B cell (primary cell): ENCODE data around the gene SLIT3. TPM values are rescaled to one million over a fixed set of nuclear protein-coding genes. Genes with fewer than 3 reads are reported as not detected.

Experiments used
- ATAC-seq: fragments of 200-7000 bp; cut with Tn5 transposase; one replicate; pipeline ENCODE4 v1.10.0; 2021; ENCODE audit warnings: low read depth, mild to moderate bottlenecking, moderate number of reproducible peaks, moderate library complexity
- CTCF ChIA-PET: fragments of 350-600 bp; sonication (Branson Sonifier 250); formaldehyde crosslinking; loops from one replicate; lab custom pipeline; 2021; ENCODE audit warnings: antibody characterized with exemption, inconsistent platforms; lab: Charles Lee
- POLR2A ChIA-PET: fragments of 350-600 bp; sonication (Branson Sonifier 250); formaldehyde crosslinking; loops from one replicate; lab custom pipeline; 2021; ENCODE audit warnings: antibody characterized with exemption; lab: Charles Lee
- DNase-seq: peaks from one replicate; pipeline ENCODE4 v3.0.0; 2013
- H2AFZ ChIP-seq: 2 replicates; pipeline ENCODE4 v1.6.1; 2012; ENCODE audit warnings: mild to moderate bottlenecking, low read depth, low read length; ENCODE audit not compliant: insufficient read depth, poor library complexity, severe bottlenecking
- H3K27ac ChIP-seq, 2 donors: 1 replicate in 1 of 2; 2 replicates in 1 of 2; pipeline ENCODE4 v1.5.1; 2012 to 2013; ENCODE audit warnings: low read length in 2 of 2, mild to moderate bottlenecking in 2 of 2, moderate library complexity in 1 of 2
- H3K27me3 ChIP-seq, 4 experiments: fragments of 200-600 bp in 1 of 4; sonication (generic) in 1 of 4; replicated peaks in 1 of 4; 1 replicate in 2 of 4; 2 replicates in 2 of 4; pipeline versions ENCODE4 v1.6.1 to v1.7.0; 2013 to 2016; ENCODE audit warnings: low read length in 3 of 4, mild to moderate bottlenecking in 2 of 4, mixed read lengths in 1 of 4, moderate library complexity in 1 of 4; ENCODE audit not compliant: insufficient read depth in 4 of 4, control insufficient read depth in 3 of 4; ENCODE audit errors: control extremely low read depth in 1 of 4
- H3K36me3 ChIP-seq, 2 experiments: replicated peaks in 1 of 2; 1 replicate in 1 of 2; 2 replicates in 1 of 2; pipeline versions ENCODE4 v1.6.1 to v1.7.1; 2013; ENCODE audit warnings: low read length in 1 of 2; ENCODE audit not compliant: insufficient read depth in 2 of 2, control insufficient read depth in 1 of 2; ENCODE audit errors: control extremely low read depth in 1 of 2, extremely low read depth in 1 of 2
- H3K4me1 ChIP-seq, 2 donors: fragments of 200-600 bp in 1 of 2; sonication (generic) in 1 of 2; 1 replicate in 1 of 2; 2 replicates in 1 of 2; pipeline versions ENCODE4 v1.5.1 to v1.6.1; 2013 to 2017; ENCODE audit warnings: low read length in 2 of 2; ENCODE audit not compliant: control insufficient read depth in 2 of 2, insufficient read depth in 2 of 2
- H3K4me2 ChIP-seq: replicated peaks from 2 replicates; pipeline ENCODE3; 2012; ENCODE audit warnings: mild to moderate bottlenecking, low read depth, low read length; ENCODE audit not compliant: poor library complexity, severe bottlenecking
- H3K4me3 ChIP-seq, 5 experiments: fragments of 200-600 bp in 1 of 5; sonication (generic) in 1 of 5; 1 replicate in 3 of 5; 2 replicates in 2 of 5; pipeline versions ENCODE4 v1.5.1 to v1.7.0; 2011 to 2016; ENCODE audit warnings: low read length in 4 of 5, mild to moderate bottlenecking in 4 of 5, low read depth in 2 of 5, control low read depth in 1 of 5, moderate library complexity in 1 of 5; ENCODE audit not compliant: insufficient read depth in 1 of 5; ENCODE audit errors: control extremely low read depth in 1 of 5, extremely low read depth in 1 of 5
- H3K79me2 ChIP-seq: fragments of 200-600 bp; sonication (generic); one replicate; pipeline ENCODE4 v1.6.0; 2016; ENCODE audit warnings: low read length; ENCODE audit not compliant: control insufficient read depth, insufficient read depth
- H3K9ac ChIP-seq: fragments of 200-600 bp; sonication (generic); 2 replicates; pipeline ENCODE4 v1.6.1; 2017; ENCODE audit warnings: mild to moderate bottlenecking, low read length, moderate library complexity
- H3K9me3 ChIP-seq, 3 donors: one replicate each; pipeline versions ENCODE4 v1.6.1 to v1.7.1; 2013; ENCODE audit warnings: low read length in 2 of 3; ENCODE audit not compliant: control insufficient read depth in 2 of 3, insufficient read depth in 1 of 3; ENCODE audit errors: control extremely low read depth in 1 of 3
- H4K20me1 ChIP-seq: 2 replicates; pipeline ENCODE4 v1.6.0; 2012; ENCODE audit warnings: mild to moderate bottlenecking, low read length; ENCODE audit not compliant: insufficient read depth, control insufficient read depth, poor library complexity, severe bottlenecking
- H3K27ac Mint-ChIP-seq: one replicate; pipeline ENCODE4 v1.8.0; 2021; ENCODE audit warnings: mixed read lengths
- H3K27me3 Mint-ChIP-seq: one replicate; pipeline ENCODE4 v1.8.0; 2021; ENCODE audit warnings: mixed read lengths
- H3K4me1 Mint-ChIP-seq: one replicate; pipeline ENCODE4 v1.8.0; 2021; ENCODE audit warnings: mixed read lengths
- H3K4me3 Mint-ChIP-seq: one replicate; pipeline ENCODE4 v1.8.0; 2021; ENCODE audit warnings: mixed read lengths
- H3K9me3 Mint-ChIP-seq: one replicate; pipeline ENCODE4 v1.8.0; 2022; ENCODE audit warnings: mixed read lengths; ENCODE audit not compliant: insufficient read depth
- EZH2 ChIP-seq: IDR thresholded peaks from 2 replicates; pipeline ENCODE4 v1.6.1; 2012; ENCODE audit warnings: borderline replicate concordance, low read depth, mild to moderate bottlenecking, moderate library complexity, low read length; ENCODE audit not compliant: insufficient read depth, poor library complexity, severe bottlenecking
- WGBS: methylation state at CpG from one replicate; pipeline ENCODE4 v1.1.5; 2013; ENCODE audit warnings: missing lambda C conversion rate; ENCODE audit not compliant: insufficient coverage; 5-methylcytosine and 5-hydroxymethylcytosine counted together
- intact Hi-C: fragments of 100-400 bp; cut with micrococcal nuclease; formaldehyde crosslinking; loops from one replicate; pipeline ENCODE4 v1.10.0; 2022
- polyA plus RNA-seq: library from polyadenylated mRNA; depleted of rRNA; stranded (reverse); fragments of >200 nt; gene quantifications from 2 replicates; pipeline ENCODE4 v1.2.3, GENCODE V29; 2012
- total RNA-seq, 2 donors: library from RNA; stranded (reverse); fragments of 120-200 nt in 1 of 2; gene quantifications; 1 replicate in 1 of 2; 2 replicates in 1 of 2; pipeline versions ENCODE4 v1.2.3 to v1.2.4, GENCODE V29; 2013 to 2022
- TF ChIP-seq, protein P1 (sequence below): fragments of 200-600 bp; IDR thresholded peaks from one replicate; pipeline ENCODE4 v1.8.0; 2022; ENCODE audit warnings: antibody characterized with exemption, mild to moderate bottlenecking

SLIT3 gene
- total and polyA plus RNA-seq, 2 donors (not counting 1 experiment from before 2014, with no cell fraction given): not detected

DNA sequence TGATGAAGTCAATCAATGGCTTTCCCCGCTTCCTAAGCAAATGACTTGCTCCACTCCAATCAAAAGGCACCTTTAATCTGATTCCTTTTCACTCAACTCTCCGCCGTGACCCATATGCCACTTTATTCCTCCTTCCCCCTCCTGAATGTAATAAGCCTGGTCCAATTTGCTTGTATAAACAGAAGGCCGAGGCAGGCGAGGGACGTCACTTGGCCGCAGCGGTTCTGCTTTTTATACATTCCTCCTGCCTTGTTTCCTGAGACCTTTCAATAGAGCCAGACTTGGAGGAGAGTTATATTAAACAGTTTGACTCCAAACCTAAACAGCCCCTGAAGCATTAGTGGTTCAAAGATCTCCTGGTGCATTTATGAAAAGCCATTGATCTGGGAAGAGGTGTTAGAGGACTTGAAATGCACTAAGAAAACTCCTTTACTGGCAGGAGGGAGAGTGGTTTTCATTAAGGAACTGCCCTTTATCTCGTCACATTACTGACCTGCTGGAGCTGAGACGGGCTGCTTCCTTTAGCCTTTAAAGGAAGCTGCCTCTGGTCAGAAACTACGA is 273.4 kb downstream of the SLIT3 start:
- no peaks in the 10 kb centered on the region for H3K9me3 ChIP-seq
- peaks cover 0 to 5% (median 0%) of the 10 kb centered on the region in 4 experiments for H3K27me3 ChIP-seq
- H3K4me3 ChIP-seq: no peak overlapping the region
- Mint-ChIP-seq H3K27ac (no peak overlapping the region), H3K27me3 (peaks cover 25% of the 10 kb centered on the region), H3K4me1 (no peaks in the 10 kb centered on the region), H3K9me3 (no peaks in the 10 kb centered on the region), H3K4me3 (no peak overlapping the region)
- H3K27ac ChIP-seq: no peak overlapping the region
- H3K4me1 ChIP-seq: no peaks in the 10 kb centered on the region
- WGBS: 44% methylated on average over 2 of the region's 11 CpGs
- H3K79me2 ChIP-seq: no peaks in the 10 kb centered on the region
- intact Hi-C loops: no loop called here
- H2AFZ ChIP-seq: no peak overlapping the region
- ChIA-PET POLR2A (no interaction called here), CTCF (no interaction called here)
- DNase-seq (no peak), ATAC-seq (no peak)
- no peak for TF ChIP-seq EZH2
- TF ChIP-seq, protein P1, sequence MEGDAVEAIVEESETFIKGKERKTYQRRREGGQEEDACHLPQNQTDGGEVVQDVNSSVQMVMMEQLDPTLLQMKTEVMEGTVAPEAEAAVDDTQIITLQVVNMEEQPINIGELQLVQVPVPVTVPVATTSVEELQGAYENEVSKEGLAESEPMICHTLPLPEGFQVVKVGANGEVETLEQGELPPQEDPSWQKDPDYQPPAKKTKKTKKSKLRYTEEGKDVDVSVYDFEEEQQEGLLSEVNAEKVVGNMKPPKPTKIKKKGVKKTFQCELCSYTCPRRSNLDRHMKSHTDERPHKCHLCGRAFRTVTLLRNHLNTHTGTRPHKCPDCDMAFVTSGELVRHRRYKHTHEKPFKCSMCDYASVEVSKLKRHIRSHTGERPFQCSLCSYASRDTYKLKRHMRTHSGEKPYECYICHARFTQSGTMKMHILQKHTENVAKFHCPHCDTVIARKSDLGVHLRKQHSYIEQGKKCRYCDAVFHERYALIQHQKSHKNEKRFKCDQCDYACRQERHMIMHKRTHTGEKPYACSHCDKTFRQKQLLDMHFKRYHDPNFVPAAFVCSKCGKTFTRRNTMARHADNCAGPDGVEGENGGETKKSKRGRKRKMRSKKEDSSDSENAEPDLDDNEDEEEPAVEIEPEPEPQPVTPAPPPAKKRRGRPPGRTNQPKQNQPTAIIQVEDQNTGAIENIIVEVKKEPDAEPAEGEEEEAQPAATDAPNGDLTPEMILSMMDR: no peak
- H3K36me3 ChIP-seq: no peaks in the 10 kb centered on the region
- H4K20me1 ChIP-seq: no peaks in the 10 kb centered on the region
- H3K9ac ChIP-seq: no peak overlapping the region
- no peak overlapping the region for H3K4me2 ChIP-seq

DNA sequence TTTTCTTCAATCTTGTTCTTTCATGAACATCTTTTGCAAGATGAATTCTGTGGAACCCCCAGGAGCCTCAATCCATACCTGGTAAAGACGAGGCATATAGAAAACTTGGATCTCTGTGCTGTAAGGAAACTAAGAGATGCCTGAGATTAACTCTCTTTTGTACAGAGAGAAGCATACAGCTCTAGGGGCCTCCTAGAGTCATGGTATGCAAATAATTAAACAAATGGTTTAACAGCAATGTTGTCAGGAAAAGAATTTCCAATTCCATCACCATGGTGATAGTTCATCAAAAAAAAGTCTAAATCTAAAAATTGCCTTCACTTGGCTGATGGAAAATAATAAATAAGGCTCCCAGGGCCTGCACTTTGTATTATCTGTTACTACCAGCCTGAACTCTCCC is 275.4 kb downstream of the SLIT3 start:
- Histone ChIP-seq H3K9ac (no peak overlapping the region), H3K27ac (no peak overlapping the region), H3K9me3 (no peaks in the 10 kb centered on the region), H4K20me1 (no peaks in the 10 kb centered on the region), H3K27me3 (peaks cover 0 to 3% (median 0%) of the 10 kb centered on the region in 4 experiments), H3K4me1 (no peaks in the 10 kb centered on the region), H3K4me2 (no peak overlapping the region), H3K79me2 (no peaks in the 10 kb centered on the region), H2AFZ (no peak overlapping the region), H3K4me3 (no peak overlapping the region), H3K36me3 (no peaks in the 10 kb centered on the region)
- CTCF ChIA-PET: no interaction called here
- H3K9me3 Mint-ChIP-seq: no peaks in the 10 kb centered on the region
- POLR2A ChIA-PET: no interaction called here
- no peaks in the 10 kb centered on the region for H3K4me1 Mint-ChIP-seq
- H3K4me3 Mint-ChIP-seq: no peak overlapping the region
- WGBS: no CpG with 5 or more reads among the region's 1 CpG
- H3K27ac Mint-ChIP-seq: no peak overlapping the region
- peaks cover 25% of the 10 kb centered on the region for H3K27me3 Mint-ChIP-seq
- no peak for DNase-seq
- intact Hi-C loops: no loop called here
- TF ChIP-seq, protein P1: no peak
- TF ChIP-seq EZH2: no peak
- ATAC-seq: no peak
